Measurements from ENCODE around the gene PCDH9. TPM values are rescaled to one million over a fixed set of nuclear protein-coding genes. Genes with fewer than 3 reads are reported as not detected.

PCDH9 gene
- total and polyA plus RNA-seq, 10 of the 15 experiments (the other 5 are each of a cell fraction or from before 2014, with no cell fraction given): 0.02 to 2.3 (median 0.05) TPM; not detected in 1

- TF ChIP-seq, protein P1, sequence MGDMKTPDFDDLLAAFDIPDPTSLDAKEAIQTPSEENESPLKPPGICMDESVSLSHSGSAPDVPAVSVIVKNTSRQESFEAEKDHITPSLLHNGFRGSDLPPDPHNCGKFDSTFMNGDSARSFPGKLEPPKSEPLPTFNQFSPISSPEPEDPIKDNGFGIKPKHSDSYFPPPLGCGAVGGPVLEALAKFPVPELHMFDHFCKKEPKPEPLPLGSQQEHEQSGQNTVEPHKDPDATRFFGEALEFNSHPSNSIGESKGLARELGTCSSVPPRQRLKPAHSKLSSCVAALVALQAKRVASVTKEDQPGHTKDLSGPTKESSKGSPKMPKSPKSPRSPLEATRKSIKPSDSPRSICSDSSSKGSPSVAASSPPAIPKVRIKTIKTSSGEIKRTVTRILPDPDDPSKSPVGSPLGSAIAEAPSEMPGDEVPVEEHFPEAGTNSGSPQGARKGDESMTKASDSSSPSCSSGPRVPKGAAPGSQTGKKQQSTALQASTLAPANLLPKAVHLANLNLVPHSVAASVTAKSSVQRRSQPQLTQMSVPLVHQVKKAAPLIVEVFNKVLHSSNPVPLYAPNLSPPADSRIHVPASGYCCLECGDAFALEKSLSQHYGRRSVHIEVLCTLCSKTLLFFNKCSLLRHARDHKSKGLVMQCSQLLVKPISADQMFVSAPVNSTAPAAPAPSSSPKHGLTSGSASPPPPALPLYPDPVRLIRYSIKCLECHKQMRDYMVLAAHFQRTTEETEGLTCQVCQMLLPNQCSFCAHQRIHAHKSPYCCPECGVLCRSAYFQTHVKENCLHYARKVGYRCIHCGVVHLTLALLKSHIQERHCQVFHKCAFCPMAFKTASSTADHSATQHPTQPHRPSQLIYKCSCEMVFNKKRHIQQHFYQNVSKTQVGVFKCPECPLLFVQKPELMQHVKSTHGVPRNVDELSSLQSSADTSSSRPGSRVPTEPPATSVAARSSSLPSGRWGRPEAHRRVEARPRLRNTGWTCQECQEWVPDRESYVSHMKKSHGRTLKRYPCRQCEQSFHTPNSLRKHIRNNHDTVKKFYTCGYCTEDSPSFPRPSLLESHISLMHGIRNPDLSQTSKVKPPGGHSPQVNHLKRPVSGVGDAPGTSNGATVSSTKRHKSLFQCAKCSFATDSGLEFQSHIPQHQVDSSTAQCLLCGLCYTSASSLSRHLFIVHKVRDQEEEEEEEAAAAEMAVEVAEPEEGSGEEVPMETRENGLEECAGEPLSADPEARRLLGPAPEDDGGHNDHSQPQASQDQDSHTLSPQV (IDR thresholded peaks at IDR 0.05): no peak
Measured at GRCh38 chr13:66553391-66553790, 676.7 kb downstream of the PCDH9 start (continued).

DNA sequence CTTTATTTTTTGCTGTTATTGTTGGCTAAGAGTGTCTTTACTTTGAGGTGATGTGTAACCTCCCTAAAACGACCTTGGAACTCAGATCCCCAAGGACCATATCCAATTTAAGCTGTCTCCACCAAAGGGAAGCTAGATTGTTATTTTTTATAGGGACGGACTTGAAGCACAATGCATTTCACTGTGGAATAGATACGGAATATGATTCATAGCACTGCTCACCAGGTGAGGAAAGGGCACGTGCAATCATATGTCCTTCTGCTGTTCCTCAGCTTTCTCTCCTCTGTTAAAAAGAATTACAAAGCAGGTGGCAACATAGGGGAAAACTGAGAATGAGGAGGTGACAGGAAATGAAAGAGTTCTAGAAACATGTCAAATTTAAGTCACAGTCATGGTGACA is 679.0 kb downstream of the PCDH9 start:
- intact Hi-C loops (cut with micrococcal nuclease; ENCODE audit: unreplicated experiment) (no loop called here), in situ Hi-C loops (cut with MboI) (no loop called here)
- Histone ChIP-seq H3K27ac (ENCODE audit: control insufficient read depth, insufficient read depth) (no peak overlapping the region), H2AFZ (ENCODE audit: control insufficient read depth, low read depth, low read length) (no peak overlapping the region), H3K9ac (ENCODE audit: control insufficient read depth, insufficient read depth, low read length) (no peak overlapping the region), H3K9me3 (replicated peaks; ENCODE audit: control insufficient read depth, insufficient read depth, low read length) (no peaks in the 10 kb centered on the region), H3K4me2 (ENCODE audit: control insufficient read depth, insufficient read depth) (no peak overlapping the region), H3K4me1 (ENCODE audit: control insufficient read depth, insufficient read depth, low read length) (no peaks in the 10 kb centered on the region), H3K4me3 (no peak overlapping the region), H3K79me2 (ENCODE audit: control insufficient read depth, insufficient read depth, low read length) (no peaks in the 10 kb centered on the region), H3K36me3 (ENCODE audit: control insufficient read depth in 2 of 2, insufficient read depth in 2 of 2, low read length in 1 of 2) (no peaks in the 10 kb centered on the region), H3K27me3 (replicated peaks in 1 of 2; ENCODE audit: control insufficient read depth in 2 of 2, insufficient read depth in 2 of 2, low read length in 1 of 2) (no peaks in the 10 kb centered on the region), H4K20me1 (ENCODE audit: control insufficient read depth, insufficient read depth) (no peaks in the 10 kb centered on the region)
- ChIA-PET RAD21 (ENCODE audit: unreplicated experiment) (no interaction called here), SMC1A (ENCODE audit: uncharacterized antibody, unreplicated experiment) (interaction anchor here (0.9 to 1.1 kb wide), 3 partner anchors 17 to 25 kb away, joined by 3 read pairs; no protein-coding TSS in a partner anchor), POLR2A (no interaction called here), CTCF (no interaction called here)
- no peak for ATAC-seq
- BruUV-seq (replicated peaks): no TSS peak
- 30% methylated on average over 4 of the region's 4 CpGs for WGBS (ENCODE audit: insufficient coverage, insufficient replicate concordance, low lambda C conversion rate, missing lambda C conversion rate)
- no peak for DNase-seq (ENCODE audit: low read depth, low spot score)
- no peak for FAIRE-seq
- no peak for TF ChIP-seq ATF7 (IDR thresholded peaks at IDR 0.05; ENCODE audit: low read depth)
- no peak for TF ChIP-seq STAT1 (conservative IDR thresholded peaks at IDR 0.05)
- TF ChIP-seq, protein P2, sequence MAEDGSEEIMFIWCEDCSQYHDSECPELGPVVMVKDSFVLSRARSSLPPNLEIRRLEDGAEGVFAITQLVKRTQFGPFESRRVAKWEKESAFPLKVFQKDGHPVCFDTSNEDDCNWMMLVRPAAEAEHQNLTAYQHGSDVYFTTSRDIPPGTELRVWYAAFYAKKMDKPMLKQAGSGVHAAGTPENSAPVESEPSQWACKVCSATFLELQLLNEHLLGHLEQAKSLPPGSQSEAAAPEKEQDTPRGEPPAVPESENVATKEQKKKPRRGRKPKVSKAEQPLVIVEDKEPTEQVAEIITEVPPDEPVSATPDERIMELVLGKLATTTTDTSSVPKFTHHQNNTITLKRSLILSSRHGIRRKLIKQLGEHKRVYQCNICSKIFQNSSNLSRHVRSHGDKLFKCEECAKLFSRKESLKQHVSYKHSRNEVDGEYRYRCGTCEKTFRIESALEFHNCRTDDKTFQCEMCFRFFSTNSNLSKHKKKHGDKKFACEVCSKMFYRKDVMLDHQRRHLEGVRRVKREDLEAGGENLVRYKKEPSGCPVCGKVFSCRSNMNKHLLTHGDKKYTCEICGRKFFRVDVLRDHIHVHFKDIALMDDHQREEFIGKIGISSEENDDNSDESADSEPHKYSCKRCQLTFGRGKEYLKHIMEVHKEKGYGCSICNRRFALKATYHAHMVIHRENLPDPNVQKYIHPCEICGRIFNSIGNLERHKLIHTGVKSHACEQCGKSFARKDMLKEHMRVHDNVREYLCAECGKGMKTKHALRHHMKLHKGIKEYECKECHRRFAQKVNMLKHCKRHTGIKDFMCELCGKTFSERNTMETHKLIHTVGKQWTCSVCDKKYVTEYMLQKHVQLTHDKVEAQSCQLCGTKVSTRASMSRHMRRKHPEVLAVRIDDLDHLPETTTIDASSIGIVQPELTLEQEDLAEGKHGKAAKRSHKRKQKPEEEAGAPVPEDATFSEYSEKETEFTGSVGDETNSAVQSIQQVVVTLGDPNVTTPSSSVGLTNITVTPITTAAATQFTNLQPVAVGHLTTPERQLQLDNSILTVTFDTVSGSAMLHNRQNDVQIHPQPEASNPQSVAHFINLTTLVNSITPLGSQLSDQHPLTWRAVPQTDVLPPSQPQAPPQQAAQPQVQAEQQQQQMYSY (CRISPR knock-in tag; IDR thresholded peaks at IDR 0.05): no peak
- TF ChIP-seq SMAD1 (IDR thresholded peaks at IDR 0.05; ENCODE audit: low read depth, partially characterized antibody): no peak
- no peak for TF ChIP-seq STAT3 (IDR thresholded peaks at IDR 0.05; ENCODE audit: low read depth, low read length)
- TF ChIP-seq RUNX3 (IDR thresholded peaks at IDR 0.05; ENCODE audit: low read length): no peak
- TF ChIP-seq, protein P3, sequence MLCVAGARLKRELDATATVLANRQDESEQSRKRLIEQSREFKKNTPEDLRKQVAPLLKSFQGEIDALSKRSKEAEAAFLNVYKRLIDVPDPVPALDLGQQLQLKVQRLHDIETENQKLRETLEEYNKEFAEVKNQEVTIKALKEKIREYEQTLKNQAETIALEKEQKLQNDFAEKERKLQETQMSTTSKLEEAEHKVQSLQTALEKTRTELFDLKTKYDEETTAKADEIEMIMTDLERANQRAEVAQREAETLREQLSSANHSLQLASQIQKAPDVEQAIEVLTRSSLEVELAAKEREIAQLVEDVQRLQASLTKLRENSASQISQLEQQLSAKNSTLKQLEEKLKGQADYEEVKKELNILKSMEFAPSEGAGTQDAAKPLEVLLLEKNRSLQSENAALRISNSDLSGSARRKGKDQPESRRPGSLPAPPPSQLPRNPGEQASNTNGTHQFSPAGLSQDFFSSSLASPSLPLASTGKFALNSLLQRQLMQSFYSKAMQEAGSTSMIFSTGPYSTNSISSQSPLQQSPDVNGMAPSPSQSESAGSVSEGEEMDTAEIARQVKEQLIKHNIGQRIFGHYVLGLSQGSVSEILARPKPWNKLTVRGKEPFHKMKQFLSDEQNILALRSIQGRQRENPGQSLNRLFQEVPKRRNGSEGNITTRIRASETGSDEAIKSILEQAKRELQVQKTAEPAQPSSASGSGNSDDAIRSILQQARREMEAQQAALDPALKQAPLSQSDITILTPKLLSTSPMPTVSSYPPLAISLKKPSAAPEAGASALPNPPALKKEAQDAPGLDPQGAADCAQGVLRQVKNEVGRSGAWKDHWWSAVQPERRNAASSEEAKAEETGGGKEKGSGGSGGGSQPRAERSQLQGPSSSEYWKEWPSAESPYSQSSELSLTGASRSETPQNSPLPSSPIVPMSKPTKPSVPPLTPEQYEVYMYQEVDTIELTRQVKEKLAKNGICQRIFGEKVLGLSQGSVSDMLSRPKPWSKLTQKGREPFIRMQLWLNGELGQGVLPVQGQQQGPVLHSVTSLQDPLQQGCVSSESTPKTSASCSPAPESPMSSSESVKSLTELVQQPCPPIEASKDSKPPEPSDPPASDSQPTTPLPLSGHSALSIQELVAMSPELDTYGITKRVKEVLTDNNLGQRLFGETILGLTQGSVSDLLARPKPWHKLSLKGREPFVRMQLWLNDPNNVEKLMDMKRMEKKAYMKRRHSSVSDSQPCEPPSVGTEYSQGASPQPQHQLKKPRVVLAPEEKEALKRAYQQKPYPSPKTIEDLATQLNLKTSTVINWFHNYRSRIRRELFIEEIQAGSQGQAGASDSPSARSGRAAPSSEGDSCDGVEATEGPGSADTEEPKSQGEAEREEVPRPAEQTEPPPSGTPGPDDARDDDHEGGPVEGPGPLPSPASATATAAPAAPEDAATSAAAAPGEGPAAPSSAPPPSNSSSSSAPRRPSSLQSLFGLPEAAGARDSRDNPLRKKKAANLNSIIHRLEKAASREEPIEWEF (IDR thresholded peaks at IDR 0.05; ENCODE audit: insufficient replicate concordance, low read depth, low read length): no peak
